GM19043 (cell line): ENCODE data around the gene RELA.
A peak's percentile ranks its signal among the peaks of the same experiment; 100 is the strongest.
"Not testable (repeated sequence)": the region's sequence is repeated elsewhere in the genome, so short reads cannot be mapped to it uniquely, and the experiment has no call there.

Experiments
- ATAC-seq: cut with Tn5 transposase; IDR thresholded peaks from one replicate; pipeline ENCODE4 v1.9.1; 2021; ENCODE audit warnings: low read depth; ENCODE audit not compliant: unreplicated experiment

RELA gene

GRCh38 chr11:65672982-65673381 lies 10.3 kb upstream of the RELA start:
- ATAC-seq: no peak

DNA sequence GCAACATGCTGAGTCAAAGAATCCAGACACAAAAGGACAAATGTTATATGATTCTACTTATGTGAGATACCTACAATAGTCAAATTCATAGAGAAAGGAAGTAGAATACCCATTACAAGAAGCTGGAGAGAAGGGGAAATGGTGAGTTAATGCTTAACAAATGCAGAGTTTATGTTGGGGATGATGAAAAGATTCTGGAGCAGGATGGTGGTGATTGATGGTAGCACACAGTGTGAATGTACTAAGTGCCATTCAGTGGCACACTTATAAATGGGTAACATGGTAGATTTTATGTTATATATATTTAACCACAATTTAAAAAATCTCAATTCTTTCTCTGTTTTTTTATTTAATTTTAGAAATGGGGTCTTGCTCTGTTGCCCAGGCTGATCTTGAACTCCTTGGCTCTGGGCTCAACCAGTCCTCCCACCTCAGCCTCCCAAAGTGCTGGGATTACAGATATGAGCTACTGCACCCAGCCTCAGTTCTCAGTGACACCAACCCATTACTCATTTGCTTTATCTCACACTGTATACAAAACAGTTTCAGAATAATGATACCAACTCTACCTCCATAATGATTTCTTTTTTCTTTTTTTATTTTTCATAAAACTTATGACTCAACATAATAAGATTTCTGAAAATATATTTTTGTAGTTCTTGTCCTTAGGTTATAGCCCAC lies 9.6 kb upstream of the RELA start:
- ATAC-seq: no peak

DNA sequence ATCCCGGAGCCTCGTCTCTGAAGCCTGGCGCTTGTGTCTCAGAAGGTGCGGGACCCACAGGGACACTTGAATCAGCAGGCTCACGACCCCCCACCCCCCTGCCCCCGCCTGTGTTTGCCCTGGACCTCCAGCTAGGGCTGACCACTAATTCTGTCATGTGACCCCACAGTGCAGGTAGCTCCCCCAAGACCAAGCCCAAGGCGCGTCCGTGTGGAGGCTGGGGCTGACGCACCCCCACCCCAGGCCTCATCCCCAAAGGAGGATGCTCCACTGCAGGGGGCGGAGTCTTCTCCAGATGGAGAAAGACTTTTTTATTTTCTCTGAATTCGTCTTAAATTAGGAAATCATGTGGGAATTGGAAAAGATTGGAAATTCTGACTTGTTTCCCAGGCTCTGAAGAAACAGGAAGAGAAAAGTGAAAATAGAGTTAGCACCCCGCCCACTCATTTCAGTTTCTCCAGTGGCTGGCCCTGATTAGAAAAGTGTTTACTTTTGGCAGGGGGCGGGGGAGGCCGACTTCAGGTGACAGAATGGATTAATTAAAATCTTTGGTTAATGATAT lies 1.0 kb upstream of the RELA start:
- no peak for ATAC-seq

DNA sequence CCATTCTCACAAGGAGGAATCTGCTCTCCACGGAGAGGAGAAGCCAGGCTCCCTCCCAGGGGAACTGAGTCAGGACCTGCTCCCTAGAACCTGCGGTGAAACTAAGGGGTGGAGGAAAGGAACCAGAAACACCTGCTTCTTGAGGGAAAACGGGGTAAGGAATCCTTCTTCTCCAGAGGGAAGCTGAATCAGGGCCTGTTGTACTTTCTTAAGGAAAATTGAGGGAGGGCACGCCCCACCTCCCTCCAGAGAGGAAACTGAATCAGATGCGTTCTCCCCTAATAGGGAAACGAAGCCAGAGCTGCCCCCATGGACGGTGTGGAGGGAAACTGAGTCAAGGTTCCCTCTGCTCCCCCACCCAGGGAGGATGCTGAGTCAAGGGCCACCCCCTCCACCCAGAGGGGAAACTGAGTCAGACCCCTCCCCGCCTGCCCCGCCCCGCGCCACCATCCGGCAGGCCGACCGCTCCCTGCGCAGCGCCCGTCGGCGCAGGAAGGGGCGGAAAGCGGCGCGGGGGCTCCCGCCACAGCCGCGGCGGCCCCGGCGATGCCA lies 393 bp downstream of the RELA start:
- no peak for ATAC-seq

DNA sequence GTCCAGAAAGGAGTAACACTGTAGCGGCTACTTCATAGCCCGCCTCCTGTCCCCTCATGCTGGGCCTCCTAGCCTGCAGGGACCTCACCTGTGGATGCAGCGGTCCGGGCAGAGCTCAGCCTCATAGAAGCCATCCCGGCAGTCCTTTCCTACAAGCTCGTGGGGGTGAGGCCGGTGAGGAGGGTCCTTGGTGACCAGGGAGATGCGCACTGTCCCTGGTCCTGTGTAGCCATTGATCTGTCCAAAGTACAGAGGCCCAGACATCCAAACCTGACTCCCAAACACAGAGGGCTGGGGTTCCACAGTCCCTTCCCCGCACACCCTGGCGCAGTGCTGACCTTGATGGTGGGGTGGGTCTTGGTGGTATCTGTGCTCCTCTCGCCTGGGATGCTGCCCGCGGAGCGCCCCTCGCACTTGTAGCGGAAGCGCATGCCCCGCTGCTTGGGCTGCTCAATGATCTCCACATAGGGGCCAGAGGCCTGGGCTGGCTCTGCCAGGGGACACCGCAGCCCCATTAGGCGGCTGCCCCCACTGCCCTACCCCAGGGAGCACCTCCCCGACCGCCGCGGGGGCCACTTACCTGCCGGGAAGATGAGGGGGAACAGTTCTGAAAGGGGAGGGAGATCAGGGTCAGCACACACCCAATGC lies 993 bp downstream of the RELA start:
- ATAC-seq: no peak

- not testable (repeated sequence) for ATAC-seq
These were observed 1.8 kb downstream of the RELA start for GRCh38 chr11:65660908-65661307.

DNA sequence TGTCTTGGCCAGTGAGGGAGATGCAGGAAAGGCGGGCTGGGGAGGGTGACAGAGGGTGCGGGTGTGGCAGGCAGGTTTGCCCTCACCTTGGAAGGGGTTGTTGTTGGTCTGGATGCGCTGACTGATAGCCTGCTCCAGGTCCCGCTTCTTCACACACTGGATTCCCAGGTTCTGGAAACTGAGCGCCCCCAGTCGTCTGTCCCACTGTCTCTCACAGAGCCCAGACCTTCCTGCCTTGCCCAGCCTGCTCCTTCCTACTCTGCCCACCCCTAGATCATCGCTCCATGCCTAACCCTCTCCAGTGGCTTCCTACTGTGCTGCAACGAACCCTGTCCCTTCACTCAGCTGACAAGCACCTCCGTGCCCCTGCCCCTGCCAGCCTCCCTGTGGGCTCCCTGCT lies 2.7 kb downstream of the RELA start:
- no peak for ATAC-seq

DNA sequence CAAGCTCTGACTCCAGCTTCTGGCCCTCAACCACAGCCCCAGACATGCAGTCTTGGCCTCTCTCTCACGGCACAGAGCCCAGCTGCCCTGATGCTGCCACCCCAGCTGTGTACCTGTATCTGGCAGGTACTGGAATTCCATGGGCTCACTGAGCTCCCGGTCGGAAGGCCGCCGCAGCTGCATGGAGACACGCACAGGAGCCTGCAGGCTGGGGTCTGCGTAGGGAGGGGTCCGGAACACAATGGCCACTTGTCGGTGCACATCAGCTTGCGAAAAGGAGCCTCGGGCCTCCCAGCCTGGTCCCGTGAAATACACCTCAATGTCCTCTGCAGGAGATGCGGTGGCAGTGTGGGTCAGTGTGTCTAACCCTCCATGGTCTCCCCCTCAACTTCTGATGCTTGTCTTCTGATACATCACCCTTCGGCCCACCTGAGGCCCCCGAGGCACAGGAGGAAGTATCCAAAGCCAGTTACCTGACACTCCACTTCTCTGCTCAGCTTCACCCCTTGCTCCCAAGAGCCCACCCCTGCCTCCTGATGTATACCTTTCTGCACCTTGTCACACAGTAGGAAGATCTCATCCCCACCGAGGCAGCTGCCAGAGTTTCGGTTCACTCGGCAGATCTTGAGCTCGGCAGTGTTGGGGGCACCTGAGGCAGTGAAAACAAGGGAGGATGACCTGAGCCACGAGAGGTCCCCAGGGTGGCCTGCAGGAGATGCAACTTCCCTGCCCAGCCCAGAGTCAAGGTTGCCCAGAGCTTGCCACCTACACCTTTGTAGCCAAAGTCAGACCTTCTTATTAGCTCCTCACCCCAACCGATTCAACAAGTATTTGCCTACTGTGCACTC lies 4.3 kb downstream of the RELA start:
- no peak for ATAC-seq

GRCh38 chr11:65657426-65657825 lies 5.3 kb downstream of the RELA start:
- ATAC-seq: no peak

DNA sequence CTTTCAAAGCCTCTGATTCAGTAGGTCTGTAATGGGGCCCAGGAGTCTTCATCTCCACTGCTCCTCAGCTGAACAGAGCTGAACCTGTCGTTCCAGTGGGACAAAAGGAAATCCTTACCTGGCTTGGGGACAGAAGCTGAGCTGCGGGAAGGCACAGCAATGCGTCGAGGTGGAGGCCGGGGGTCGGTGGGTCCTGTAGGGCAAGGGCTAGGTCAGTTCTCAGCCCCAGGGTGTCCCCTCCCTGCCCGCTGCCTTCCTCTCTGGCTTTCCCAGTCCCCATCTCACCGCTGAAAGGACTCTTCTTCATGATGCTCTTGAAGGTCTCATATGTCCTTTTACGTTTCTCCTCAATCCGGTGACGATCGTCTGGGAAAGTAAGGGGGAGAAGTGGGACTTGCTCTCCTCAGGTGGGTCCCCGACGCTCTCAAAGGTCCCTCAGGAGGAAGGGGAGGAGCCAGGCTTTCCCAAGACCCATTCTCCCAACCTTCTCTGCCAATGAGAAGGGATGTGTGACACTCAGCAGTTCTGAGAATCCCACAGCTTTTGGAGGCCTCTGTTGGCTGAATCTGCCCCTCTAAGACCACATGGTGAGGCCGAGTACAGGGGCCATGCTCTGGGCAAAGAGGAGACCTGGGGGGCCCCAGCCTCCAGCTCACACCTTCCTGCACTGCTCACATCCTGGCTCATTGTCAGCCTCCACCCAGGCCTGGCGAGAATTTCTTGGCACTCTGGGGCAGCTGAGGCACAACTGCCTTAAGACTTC lies 7.0 kb downstream of the RELA start:
- ATAC-seq: no peak

DNA sequence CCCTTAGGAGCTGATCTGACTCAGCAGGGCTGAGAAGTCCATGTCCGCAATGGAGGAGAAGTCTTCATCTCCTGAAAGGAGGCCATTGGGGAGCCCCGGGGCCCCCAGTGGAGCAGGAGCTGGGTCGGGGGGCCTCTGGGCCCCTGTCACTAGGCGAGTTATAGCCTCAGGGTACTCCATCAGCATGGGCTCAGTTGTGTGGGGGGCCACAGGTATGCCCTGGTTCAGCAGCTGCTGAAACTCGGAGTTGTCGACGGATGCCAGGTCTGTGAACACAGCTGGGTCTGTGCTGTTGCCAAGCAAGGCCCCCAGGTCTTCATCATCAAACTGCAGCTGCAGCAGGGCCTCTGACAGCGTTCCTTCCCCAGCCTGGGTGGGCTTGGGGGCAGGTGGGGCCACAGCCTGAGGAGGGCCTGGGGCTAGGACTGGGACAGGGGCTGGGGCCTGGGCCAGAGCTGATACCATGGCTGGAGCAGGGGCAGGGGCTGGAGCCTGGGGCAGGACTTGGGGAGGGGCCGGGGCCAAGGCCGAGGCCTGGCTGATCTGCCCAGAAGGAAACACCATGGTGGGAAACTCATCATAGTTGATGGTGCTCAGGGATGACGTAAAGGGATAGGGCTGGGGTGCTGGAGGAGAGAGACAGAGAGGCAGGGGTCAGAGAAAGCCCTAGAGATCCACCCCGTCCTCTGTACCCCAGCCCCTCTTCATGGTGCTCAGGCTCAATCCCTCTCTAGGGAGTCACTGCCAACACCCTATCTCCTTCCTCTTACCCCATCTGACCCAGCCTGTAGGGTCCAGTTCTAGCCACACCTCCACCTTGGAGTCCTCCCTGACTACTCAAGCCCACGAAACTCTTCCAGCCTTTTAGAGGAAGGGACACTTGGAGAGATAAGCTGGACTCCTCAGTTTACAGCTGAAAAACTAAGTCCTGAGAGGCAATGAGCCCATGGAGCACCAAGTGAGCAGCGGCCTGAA lies 8.1 kb downstream of the RELA start:
- no peak for ATAC-seq

DNA sequence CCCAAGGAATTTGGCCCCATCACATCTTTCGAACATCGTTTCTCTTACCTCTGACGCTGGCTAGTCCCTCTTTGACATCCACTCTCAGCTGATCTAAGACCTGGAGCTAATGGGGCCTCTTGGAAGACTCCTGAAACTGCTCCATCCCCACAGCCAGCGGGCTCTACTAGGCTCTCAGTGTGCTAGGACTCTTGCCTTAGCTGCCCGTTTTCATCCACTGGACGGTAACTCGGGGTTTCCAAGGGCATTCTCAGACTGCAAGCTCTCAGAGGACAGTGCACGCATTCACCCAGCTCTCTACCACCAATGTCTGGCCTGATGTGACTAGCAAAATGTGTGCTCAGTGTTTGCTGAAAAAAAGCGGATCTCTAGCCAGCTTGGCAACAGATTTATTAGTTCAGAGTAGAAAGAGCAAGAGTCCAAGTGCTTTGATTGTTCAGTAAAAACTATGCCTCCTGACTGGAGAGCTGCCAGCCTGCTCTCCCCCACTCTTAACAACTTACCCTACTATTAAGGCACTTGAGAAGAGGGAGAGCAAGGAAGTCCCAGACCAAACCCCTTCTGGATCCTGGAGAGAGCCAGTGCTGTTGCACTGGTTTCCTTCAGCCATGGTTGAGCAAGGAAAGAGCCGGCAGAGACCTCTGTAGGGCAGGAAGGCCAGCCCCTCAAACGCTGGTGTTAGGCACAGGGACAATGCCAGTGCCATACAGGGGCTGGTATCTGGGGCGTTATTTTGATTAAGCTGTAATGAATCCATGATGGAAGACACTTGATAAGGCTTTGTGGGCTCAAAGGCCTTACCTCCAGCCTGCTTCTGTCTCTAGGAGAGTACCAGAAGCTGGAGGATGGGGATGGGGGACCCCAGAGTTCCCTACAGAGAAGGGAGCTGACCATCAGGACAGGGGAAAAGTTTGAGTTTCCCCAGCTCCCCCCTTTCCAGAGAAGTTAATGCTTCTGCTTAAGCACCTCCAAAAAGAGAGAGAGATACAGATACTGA lies 9.2 kb downstream of the RELA start:
- ATAC-seq: no peak

- peak; percentile 54 for ATAC-seq
These were observed 10.0 kb downstream of the RELA start for GRCh38 chr11:65652511-65653228.

DNA sequence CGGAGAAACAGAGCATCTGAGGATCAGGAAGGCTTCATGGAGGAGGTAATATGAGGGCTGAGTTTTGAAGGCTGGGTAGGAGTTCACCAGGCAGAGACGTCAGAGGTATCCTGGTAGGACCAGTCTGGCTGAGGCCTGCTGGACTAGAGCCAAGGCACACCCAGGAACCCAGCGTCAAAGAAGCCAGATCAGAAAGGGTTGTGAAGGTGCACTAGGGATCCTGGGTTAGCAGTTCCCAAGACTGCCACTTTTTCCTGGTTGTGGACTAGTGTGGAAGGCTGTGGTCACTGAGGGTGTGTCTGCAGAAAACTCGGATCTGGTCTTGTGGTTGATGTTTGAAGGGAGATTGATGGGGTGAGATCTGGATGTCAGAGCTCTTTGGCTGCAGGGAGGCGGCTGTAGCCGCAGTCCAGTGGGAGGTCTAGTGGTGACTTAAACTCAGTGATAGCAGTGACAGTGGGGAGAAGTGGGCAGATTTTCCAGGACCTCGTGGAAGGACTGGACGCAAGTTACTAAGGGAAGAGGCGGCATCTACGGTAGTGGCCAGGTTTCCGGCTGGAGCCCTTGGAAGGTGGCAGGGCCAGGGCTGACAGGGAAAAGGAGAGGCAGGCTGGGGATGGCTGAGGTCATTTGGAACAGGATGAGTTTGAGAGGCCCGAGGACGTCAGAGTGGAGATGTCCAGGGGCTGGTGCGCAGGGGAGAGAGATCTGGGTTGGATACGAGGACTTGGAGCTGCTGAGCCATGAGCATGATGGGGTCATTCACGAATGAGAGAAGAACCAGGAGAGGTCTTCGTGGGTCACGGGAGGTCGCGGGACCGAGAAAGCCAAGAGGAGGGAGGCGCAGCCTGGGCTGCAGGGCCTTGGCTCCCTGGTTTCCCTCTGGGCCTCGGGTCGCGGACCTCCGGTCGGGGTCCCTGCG lies 10.9 kb downstream of the RELA start:
- ATAC-seq: no peak

DNA sequence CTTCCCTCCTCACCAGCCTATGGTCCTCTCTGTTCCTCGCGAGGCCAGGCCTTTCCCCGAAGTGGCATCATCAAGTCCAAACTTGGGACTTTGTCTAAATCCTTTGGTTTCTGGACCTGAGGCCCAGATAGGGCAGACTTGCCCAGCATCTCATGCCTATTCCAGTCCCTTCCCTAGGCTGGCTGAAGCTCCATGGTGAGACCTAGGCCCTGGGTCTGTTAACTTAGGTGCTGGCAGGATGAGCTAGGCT lies 11.5 kb downstream of the RELA start:
- no peak for ATAC-seq

DNA sequence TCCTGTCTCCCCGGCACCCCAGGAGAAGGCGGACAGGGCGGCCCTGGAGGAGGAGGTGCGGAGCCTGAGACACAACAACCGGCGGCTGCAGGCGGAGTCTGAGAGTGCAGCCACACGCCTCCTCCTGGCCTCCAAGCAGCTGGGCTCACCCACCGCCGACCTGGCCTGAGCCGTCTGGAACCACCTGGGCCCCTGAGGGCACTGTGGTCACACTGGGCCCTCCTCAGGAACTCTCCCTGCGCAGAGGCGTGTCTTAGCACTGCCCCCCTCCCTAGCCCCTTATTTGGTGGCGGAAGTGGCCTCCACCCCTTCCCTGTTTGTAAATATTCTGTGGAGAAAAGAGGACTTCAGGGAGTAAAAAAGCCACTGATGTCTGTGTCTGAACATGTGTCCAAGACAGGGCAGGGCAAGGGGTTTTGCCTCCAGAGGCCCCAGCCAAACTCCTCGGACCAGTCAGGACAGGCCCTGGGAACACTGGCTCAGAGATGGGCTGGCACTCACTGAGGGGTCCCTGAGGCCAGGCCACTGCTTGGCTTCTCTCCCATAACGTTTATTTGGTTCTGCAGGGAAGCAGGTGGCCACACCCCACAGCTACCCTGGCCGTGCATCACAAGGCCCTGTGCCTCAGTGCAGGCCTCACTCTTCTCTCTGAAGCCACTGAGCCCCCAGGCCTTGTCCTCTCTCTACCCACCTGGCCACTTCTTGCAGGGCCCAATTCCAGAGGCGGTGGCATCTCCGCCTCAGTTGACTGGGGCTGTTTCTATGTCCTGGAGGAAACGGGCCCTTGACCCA lies 12.0 kb downstream of the RELA start:
- ATAC-seq: no peak
